Mucosa of descending colon (tissue), 3 donors: ENCODE data around the gene DDA1. TPM values are rescaled to one million over a fixed set of nuclear protein-coding genes. Genes with fewer than 3 reads are reported as not detected.
A peak's percentile ranks its signal among the peaks of the same experiment; 100 is the strongest.

Experiments
- ATAC-seq: fragments of 200-7000 bp; cut with Tn5 transposase; one replicate; pipeline ENCODE4 v1.9.1; 2020; ENCODE audit warnings: mild to moderate bottlenecking, moderate library complexity
- DNase-seq, 3 donors: peaks; one replicate each; pipeline ENCODE4 v3.0.0-alpha.2; 2020
- H3K36me3 ChIP-seq: fragments of 200-600 bp; one replicate; pipeline ENCODE4 v1.8.0; 2021; ENCODE audit warnings: low read depth, mild to moderate bottlenecking
- H3K4me1 ChIP-seq: fragments of 200-600 bp; one replicate; pipeline ENCODE4 v1.8.0; 2021; ENCODE audit warnings: low read depth, mild to moderate bottlenecking
- H3K4me3 ChIP-seq: fragments of 200-600 bp; one replicate; pipeline ENCODE4 v1.8.0; 2021; ENCODE audit warnings: mild to moderate bottlenecking
- H3K9me3 ChIP-seq: fragments of 200-600 bp; one replicate; pipeline ENCODE4 v1.8.0; 2021; ENCODE audit warnings: mild to moderate bottlenecking
- intact Hi-C, 2 donors: fragments of 100-400 bp; cut with DNase I in 1 of 2; cut with micrococcal nuclease in 1 of 2; formaldehyde crosslinking; loops; one replicate each; pipeline versions ENCODE4 v1.11.0 to v1.11.1; 2022; cut with DNase I, micrococcal nuclease
- total RNA-seq, 3 donors: library from RNA; stranded (reverse); fragmentation: NEBNext Ultra II Directional in 2 of 3; extraction: Animal tissue kit (Norgen Biotek cat#: 25700) in 2 of 3; gene quantifications; one replicate each; pipeline versions ENCODE4 v1.2.1 to v1.2.4, GENCODE V29; 2021 to 2023
- TF ChIP-seq, protein P1 (sequence below): fragments of 200-600 bp; IDR thresholded peaks from one replicate; pipeline ENCODE4 v1.8.0; 2022; ENCODE audit warnings: antibody characterized with exemption, mild to moderate bottlenecking
- donor health status: DM: no; HTN: no; CAD: no; lungs with moderate emphysema.
- donor health status: DM: no; HTN: no; CAD: no.
- donor health status: DM: no; HTN: yes; CAD: no.

Gene DDA1
- total RNA-seq, 3 donors from 2014 or later = 38.3 to 51.4 (median 48.3) TPM

DNA sequence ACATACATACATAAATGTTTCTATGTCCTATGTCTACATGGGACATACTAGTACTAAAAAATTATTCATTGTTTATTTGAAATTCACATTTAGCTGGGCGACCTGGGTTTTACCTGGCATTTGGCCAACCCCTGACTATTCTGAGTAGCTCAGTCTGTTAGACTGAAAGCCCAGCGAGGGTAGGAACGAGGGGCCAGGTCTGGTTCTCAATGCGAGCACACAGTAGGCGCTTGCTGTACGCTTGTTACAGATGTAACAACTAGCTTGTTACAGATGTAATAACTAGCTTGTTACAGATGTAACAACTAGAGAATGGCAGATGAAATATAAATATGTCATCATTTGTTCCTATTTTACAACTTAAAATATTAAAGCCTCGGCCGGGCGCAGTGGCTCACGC lies 26.2 kb downstream of the DDA1 start:
- no peak for ATAC-seq
- intact Hi-C loops = no loop called here
- no peaks in the 10 kb centered on the region for H3K9me3 ChIP-seq
- no peak overlapping the region for H3K4me3 ChIP-seq
- TF ChIP-seq, protein P1, sequence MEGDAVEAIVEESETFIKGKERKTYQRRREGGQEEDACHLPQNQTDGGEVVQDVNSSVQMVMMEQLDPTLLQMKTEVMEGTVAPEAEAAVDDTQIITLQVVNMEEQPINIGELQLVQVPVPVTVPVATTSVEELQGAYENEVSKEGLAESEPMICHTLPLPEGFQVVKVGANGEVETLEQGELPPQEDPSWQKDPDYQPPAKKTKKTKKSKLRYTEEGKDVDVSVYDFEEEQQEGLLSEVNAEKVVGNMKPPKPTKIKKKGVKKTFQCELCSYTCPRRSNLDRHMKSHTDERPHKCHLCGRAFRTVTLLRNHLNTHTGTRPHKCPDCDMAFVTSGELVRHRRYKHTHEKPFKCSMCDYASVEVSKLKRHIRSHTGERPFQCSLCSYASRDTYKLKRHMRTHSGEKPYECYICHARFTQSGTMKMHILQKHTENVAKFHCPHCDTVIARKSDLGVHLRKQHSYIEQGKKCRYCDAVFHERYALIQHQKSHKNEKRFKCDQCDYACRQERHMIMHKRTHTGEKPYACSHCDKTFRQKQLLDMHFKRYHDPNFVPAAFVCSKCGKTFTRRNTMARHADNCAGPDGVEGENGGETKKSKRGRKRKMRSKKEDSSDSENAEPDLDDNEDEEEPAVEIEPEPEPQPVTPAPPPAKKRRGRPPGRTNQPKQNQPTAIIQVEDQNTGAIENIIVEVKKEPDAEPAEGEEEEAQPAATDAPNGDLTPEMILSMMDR = no peak
- no peaks in the 10 kb centered on the region for H3K36me3 ChIP-seq
- peaks cover 25% of the 10 kb centered on the region for H3K4me1 ChIP-seq
- DNase-seq = peak in 1 of 3 donors; percentile 19

- H3K9me3 ChIP-seq = no peaks in the 10 kb centered on the region
- no peaks in the 10 kb centered on the region for H3K36me3 ChIP-seq
- H3K4me3 ChIP-seq = peak within 1 kb of the TSS; percentile 40
- TF ChIP-seq, protein P1 = no peak
- DNase-seq (peak; percentile 95 to 99 (median 98)), ATAC-seq (peak; percentile 83)
- intact Hi-C loops = no loop called here
- H3K4me1 ChIP-seq = peaks cover 25% of the 10 kb centered on the region
These were observed 27.7 kb downstream of the DDA1 start, which contains the start of gene GTPBP3 for GRCh38 chr19:17336872-17337674. TSS of gene GTPBP3 (plus strand) at chr19:17337553. CDS start at chr19:17337612, 59 bp downstream.

DNA sequence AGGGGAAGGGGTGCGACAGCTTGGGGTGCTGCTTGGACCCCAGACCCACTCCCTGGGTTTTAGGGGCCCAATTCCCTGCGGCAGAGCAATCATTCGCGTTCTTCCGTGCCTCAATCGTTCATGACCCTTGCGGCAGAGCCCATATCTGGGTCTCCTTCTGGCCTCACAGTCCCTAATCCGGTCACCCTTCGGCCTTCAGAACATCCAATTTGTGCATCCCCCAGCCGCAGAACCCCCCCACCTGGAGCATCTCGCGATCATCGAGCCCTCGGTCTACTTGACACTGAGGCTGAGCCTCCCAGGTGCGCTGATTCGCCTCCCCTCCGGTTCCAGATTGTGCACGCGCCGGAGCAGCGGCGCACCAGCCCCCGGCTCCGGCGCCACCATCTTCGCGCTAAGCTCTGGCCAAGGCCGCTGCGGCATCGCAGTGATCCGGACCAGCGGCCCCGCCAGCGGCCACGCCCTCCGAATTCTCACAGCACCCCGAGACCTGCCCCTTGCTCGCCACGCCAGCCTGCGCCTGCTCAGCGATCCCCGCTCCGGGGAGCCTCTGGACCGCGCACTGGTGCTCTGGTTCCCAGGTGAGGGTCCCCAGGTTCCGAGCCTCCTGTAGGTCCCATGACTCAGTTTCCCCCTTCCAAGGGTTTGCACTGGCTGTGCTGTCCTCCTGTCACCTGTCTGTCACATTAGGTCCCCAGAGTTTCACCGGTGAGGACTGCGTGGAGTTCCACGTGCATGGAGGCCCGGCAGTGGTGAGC lies 28.5 kb downstream of the DDA1 start:
- Histone ChIP-seq H3K4me1 (peaks cover 25% of the 10 kb centered on the region), H3K9me3 (no peaks in the 10 kb centered on the region), H3K4me3 (peak overlapping the region; percentile 20), H3K36me3 (no peaks in the 10 kb centered on the region)
- intact Hi-C loops = no loop called here
- no peak for ATAC-seq
- TF ChIP-seq, protein P1 = no peak
- peak in 2 of 3 donors; percentile 65 to 73 for DNase-seq

GRCh38 chr19:17338433-17339078 lies 29.2 kb downstream of the DDA1 start:
- Histone ChIP-seq H3K4me3 (no peak overlapping the region), H3K36me3 (no peaks in the 10 kb centered on the region), H3K9me3 (no peaks in the 10 kb centered on the region), H3K4me1 (peaks cover 25% of the 10 kb centered on the region)
- TF ChIP-seq, protein P1 = no peak
- intact Hi-C loops = no loop called here
- DNase-seq (peak in 2 of 3 donors; percentile 61 to 68), ATAC-seq (no peak)

DNA sequence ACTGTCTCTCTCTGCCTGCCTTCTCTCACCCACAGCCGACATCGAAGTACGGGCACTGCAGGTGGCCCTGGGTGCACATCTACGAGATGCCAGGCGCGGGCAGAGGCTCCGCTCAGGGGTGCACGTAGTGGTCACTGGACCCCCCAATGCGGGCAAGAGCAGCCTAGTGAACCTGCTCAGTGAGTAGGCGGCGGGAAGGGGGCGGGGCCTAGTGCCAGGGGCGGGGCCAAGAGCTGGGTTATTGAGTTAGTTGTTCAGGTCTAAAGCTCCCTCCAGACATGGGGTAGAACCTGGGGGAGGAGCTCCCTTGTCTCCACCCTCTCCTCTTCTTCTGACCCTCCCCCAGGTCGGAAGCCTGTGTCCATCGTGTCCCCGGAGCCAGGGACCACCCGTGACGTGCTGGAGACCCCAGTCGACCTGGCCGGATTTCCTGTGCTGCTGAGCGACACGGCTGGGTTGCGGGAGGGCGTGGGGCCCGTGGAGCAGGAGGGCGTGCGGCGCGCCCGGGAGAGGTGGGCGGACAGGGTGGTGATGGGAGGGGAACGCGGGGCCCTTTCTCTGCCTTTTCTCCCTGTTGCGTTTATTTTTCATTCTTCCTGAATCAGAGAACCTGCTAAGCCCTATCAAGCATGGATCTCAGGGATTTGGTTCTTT lies 29.9 kb downstream of the DDA1 start:
- Histone ChIP-seq H3K4me1 (peaks cover 20% of the 10 kb centered on the region), H3K4me3 (no peak overlapping the region), H3K9me3 (no peaks in the 10 kb centered on the region), H3K36me3 (no peaks in the 10 kb centered on the region)
- TF ChIP-seq, protein P1 = no peak
- ATAC-seq (no peak), DNase-seq (peak; percentile 66 to 71 (median 70))
- intact Hi-C loops = no loop called here
